HS-5 (cell line): ENCODE results near the gene GUCY2D.
"Not testable (repeated sequence)": the region's sequence is repeated elsewhere in the genome, so short reads cannot be mapped to it uniquely, and the experiment has no call there.

Experiments
- DNase-seq: peaks from one replicate; pipeline ENCODE4 v3.0.0-alpha.2; 2012; ENCODE audit warnings: low read depth

The GUCY2D gene

DNA sequence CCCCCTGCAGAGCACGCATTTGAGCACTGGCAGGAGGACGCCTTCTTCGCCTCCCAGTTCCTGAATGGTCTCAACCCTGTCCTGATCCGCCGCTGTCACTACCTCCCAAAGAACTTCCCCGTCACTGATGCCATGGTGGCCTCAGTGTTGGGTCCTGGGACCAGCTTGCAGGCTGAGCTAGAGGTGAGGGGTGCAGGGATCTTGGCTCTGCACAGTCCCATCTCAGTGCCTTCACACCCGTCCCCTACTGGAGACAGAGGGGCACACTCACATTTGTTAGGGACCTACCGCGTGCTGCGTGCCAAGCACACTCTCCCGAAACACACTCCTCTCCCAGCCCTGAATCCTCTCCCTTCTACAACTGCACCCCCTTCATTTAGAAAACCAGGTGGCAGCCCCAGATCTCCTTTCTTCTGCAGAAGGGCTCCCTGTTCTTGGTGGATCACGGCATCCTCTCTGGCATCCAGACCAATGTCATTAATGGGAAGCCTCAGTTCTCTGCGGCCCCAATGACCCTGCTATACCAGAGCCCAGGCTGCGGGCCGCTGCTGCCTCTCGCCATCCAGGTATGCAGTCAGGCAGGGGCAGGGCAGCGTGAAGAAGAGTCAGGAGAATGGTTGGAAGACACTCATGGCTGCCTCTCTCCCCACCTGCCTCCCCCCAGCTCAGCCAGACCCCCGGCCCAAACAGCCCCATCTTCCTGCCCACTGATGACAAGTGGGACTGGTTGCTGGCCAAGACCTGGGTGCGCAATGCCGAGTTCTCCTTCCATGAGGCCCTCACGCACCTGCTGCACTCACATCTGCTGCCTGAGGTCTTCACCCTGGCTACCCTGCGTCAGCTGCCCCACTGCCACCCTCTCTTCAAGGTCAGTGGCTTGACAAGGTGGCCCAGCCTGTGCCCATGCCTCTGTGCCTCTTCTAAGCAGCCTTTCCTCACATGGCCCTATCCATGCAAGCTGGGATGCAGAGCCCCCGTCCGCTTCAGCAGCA is 42.7 kb downstream of the GUCY2D start:
- no peak for DNase-seq

DNA sequence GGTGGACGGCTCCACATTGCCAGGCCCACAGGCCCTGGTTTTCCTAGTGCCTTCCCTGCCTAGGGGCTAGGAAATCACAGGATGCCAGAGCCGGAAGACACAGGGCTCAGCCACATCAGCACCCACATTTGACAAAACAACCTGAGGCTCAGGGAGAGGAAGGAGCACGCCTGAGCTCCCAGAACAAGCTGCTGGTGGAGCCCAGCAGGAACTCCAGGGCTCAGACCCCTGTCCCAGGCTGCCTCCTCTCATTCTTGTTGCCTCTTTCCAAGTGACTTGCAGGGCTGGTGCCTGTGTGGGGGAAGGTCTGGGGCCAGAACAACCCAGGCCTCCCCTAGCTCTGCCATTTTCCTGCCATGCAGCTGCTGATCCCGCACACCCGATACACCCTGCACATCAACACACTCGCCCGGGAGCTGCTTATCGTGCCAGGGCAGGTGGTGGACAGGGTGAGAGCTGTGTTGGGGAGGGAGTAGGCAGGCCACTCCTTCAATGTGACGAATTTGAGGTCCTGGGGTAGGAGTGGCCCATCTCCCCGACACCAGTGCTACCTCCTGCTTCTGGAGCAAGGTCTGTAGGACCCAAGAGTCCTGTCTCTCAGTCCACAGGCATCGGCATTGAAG is 44.0 kb downstream of the GUCY2D start:
- DNase-seq, result no peak

DNA sequence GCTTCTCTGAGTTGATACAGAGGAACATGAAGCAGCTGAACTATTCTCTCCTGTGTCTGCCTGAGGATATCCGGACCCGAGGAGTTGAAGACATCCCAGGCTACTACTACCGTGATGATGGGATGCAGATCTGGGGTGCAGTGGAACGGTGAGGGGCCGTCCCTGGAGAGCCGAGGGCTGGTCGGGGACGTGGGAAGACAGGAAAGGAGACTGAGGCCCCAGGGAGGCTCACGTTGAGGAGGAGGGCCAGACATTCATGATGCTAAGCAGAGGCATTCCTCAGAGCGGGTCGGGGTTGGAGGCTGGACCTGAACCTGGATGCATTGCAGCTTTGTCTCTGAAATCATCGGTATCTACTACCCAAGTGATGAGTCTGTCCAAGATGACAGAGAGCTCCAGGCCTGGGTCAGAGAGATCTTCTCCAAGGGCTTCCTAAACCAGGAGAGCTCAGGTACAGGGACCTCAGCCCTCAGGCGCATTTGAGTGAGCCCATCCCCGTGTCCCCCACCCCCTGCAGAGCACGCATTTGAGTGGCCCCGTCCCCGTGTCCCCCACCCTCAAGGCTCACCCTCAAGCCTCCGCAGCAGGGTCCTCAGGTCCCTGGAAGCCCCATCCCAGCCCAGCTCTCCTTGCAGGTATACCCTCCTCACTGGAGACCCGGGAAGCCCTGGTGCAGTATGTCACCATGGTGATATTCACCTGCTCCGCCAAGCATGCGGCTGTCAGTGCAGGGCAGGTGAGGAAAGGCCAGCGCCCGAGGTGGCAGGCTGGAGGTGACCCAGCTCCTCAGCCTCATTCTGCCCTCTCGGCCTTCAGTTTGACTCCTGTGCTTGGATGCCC is 44.7 kb downstream of the GUCY2D start:
- no peak for DNase-seq

DNA sequence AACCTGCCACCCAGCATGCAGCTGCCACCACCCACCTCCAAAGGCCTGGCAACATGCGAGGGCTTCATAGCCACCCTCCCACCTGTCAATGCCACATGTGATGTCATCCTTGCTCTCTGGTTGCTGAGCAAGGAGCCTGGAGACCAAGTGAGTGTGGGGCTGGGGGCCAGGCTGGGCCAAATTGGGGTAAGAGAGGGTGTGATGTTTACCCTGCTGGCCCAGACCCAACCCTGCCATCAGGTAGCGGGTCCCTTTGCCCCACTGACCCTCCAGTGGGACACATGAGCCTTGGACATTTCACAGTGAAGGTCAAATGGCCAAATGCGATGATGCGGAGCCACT is 45.3 kb downstream of the GUCY2D start:
- DNase-seq, result no peak

DNA sequence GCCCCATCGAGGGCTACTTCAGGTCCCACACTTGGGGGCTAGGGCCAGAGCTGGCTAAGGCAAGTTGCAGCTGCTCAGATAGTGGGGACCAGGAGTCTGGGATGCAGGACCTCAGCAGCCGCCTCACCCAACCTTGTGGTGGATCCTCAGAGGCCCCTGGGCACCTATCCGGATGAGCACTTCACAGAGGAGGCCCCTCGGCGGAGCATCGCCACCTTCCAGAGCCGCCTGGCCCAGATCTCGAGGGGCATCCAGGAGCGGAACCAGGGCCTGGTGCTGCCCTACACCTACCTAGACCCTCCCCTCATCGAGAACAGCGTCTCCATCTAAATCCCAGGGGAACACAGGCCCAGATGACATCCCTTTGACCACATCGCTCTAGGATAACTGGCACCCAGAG is 45.8 kb downstream of the GUCY2D start:
- no peak for DNase-seq

DNA sequence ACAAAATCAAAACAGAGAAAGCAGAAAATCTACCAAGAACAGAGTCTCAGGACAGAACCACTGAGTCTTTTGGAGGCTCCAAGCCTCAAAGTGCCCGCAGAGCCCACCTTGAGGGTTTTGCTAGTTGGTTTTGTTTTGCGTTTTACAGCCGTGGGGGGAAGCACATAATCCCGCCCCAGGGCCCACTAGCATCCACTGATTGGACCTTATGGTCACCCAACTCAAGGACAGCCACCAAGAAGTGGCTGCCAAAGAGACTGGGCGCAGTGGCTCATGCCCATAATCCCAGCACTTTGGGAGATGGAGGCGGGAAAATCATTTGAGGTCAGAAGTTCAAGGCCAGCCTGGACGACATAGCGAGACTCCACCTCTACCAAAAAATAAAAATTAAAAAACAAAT is 46.3 kb downstream of the GUCY2D start:
- no peak for DNase-seq

DNA sequence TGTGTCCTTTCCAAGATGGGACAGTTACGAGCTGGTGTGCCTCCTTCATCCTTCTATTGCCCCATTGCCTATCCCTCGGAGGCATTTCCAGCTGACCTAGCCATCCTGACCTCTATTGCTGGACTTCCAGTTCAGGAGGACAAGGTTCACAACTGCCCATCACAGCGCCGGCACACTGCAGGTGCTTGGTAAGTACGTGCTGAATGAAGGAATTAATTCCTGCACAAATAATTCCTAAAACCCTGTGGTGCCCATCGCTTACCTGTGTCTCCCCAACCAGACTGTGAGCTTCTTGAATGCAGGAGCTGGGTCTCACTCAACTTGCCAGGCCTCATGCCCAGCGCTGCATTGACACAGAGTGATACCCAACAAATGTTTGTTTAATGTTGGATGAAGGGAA is 49.4 kb downstream of the GUCY2D start:
- no peak for DNase-seq

DNA sequence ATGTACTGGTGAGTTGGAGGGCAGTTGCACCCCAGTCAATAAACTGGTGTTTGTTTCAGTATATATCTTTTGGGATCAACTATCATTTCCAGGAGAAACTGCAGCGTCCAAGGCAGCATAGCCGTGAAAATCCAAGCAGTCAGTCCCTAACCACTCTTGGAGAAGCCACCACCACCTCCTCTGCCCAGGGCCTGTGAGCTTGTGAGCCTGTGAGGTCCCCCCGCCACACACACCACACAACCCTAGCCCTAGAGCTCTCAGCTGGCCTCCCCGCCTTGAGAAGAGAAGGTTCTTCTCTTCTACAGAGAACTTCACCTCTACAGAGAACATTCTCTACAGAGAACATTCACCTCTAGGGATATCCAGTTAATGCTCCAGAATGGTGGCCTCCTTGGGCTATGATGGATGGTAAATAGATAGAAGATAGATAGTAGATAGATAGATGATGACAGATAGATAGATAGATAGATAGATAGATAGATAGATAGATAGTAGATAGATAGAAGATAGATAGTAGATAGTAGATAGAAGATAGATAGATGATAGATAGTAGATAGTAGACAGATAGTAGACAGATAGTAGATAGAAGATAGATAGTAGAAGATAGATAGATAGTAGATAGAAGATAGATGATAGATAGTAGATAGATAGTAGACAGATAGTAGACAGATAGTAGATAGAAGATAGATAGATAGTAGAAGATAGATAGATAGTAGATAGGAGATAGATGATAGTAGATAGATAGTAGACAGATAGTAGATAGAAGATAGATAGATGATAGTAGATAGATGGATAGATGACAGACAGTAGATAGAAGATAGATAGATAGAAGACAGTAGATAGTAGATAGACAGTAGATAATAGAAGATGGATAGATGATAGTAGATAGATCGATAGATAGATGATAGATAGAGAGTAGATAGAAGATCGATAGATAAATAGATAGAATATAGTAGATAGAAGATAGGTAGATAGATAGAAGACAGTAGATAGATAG is 50.1 kb downstream of the GUCY2D start:
- DNase-seq, result no peak

DNA sequence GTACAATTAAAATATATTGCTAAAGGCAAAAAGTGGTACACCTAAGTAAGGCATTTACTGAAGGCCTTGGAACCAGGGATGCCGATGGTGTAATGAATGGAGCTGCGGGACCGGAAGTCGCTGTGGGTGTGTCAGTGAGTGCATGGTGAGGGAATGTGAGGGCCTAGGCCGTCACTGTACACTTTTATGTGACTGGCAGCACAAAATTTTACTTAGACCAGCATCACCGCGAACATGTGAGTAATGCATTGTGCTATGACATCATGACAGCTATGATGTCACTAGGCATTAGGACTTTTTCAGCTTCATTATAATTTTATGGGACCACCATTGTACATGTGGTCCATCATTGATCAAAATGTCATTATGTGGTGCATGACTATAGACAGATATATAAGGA is 51.2 kb downstream of the GUCY2D start:
- no peak for DNase-seq

DNA sequence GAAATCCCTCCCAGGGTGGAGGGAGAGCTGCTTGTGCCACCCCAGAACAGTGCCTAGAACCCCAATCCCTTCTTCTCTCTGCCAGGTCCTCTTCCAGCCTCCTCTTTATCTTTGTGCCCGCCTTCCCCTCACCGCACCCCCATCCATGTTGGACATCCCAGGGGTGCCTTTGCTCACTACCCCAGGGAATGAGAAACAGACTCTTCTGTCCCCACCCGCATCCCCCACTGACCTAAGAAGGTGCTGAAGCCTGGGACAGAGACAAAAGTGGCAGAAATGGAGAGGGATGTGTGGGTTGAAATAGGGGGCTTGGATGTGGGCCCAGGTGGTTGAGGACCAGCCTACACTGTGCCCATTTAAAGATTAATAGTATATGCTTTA is 53.4 kb downstream of the GUCY2D start:
- DNase-seq, result no peak

DNA sequence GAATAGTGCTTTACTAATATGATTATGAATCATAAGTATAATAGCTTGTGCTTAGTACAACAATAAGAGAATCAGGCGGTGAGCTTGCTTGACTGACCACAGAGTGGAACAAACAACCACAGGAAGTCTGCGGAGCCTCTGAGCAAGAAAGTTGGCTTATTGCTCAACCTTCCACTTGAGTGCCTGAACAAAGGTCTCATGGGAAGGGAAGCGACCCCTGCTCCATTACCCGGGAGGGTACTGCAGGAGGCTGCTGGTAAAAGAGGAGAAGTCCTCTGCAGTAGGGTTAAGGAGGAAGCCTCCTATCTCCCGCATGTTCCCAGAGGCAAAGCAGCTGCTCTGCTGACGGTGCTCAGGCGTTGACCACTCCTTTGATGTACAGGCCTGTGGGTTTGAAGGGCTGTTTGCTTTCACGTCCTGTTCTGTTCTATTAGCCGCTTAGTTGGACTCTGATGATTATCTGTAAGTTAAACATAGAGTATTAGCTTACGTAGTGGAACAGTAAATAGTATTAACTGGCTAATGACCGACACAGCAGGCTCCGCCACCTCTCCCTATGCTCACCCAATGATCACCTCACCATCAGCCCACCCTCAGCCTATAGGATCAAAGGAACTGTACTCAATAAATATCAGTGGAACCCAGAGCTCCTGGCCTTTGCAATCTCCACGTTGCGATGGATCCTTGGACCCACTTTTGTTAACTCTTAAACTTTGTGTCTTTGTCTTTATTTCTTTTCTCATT is 54.0 kb downstream of the GUCY2D start:
- no peak for DNase-seq

DNA sequence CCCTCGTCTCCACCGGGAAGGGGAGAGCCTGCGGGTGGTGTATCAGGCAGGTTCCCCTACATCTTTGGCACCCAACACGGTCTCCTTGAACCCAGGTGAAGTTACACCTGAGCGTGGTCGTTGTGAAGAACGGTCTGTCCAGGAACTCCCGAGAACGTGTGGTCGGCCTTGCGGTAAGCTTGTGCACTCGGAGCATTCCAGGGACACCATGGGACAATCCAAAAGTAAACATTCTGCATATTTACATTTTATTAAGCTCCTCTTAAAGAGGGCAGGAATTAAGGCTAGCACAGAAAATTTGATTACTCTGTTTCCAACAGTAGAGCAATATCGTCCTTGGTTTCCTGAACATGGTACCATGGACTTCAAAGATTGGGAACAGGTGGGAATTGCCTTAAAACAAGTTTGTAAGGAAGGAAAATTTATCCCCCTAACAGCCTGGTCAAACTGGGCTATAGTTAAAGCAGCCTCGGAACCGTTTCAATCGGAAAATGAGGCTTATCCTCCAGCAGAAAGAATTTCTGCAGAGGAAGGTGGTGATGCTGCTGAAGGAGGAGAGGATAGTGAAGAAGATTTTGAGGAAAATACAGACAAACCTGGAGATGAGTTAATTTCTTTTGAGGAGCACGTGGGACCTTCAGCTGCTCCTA is 54.7 kb downstream of the GUCY2D start:
- DNase-seq, result no peak

DNA sequence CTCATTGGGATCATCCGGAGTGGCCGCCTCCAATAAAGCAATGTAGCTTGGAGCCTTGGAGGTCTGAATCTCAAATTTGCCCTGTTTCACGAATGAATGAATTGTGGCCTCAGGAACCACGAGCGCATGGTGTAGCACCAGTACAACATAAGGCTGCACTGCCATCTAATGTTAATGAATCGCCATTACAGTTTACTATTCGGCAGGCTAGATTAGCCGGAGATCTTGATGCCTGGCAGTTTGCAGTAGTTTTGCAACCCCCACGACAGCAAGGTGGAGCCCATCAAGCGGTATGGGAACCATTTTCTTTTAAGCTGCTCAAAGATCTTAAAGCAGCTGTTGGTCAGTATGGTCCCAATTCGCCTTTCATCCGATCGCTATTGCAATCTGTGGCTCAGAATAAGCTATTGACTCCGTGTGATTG is 55.3 kb downstream of the GUCY2D start:
- peak; percentile 74 for DNase-seq

DNA sequence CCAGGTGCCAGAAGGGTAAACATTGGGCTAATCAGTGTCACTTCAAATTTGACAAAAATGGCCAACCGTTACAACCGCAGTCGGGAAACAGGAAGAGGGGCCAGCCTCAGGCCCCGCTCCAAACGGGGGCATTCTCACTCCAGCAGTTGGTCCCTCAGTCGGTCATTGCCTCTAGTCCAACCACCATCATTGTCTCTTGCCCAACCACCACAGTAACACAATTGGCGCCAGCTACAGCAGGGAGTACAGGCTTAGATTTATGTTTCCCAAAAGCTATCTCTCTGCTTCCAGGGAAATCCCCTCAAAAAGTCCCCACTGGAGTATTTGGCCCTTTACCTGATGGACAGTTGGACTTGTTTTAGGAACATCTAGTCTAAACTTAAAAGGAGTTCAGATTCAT is 56.7 kb downstream of the GUCY2D start:
- DNase-seq, result no peak

DNA sequence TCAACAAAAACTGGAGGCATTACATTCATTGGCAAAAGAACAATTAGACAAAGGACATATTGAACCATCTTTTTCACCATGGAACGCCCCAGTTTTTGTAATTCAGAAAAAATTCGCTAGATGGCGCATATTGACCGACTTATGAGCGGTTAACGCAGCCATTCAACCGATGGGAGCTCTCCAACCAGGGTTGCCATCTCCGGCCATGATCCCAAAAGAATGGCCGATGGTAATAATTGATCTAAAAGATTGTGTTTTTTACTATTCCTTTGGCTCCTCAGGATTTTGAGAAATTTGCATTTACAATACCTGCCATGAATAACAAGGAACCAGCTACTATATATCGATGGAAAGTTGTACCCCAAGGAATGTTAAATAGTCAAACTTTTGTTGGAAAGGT is 57.9 kb downstream of the GUCY2D start:
- no peak for DNase-seq

DNA sequence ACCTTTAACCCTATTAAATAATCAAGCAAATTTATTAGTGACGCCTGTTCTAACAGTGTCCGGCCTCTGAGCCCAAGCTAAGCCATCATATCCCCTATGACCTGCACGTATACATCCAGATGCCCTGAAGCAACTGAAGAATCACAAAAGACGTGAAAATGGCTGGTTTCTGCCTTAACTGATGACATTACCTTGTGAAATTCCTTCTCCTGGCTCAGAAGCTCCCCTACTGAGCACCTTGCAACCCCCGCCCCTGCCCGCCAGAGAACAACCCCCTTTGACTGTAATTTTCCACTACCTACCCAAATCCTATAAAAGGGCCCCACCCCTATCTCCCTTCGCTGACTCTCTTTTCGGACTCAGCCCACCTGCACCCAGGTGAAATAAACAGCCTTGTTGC is 59.4 kb downstream of the GUCY2D start:
- not testable (repeated sequence) for DNase-seq

DNA sequence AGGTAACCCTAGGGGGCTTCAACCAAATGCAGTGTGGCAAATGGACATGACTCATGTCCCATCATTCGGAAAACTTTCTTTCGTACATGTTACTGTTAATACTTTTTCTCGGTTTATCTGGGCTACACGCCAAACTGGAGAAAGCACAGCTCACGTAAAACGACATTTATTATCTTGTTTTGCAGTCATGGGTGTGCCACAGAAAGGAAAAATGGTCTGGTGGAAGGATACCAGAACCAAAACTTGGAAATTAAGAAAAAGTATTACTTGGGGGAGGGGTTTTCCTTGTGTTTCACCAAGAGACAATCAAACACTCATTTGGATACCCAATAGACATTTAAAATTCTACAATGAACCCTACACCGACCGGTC is 60.0 kb downstream of the GUCY2D start:
- no peak for DNase-seq

DNA sequence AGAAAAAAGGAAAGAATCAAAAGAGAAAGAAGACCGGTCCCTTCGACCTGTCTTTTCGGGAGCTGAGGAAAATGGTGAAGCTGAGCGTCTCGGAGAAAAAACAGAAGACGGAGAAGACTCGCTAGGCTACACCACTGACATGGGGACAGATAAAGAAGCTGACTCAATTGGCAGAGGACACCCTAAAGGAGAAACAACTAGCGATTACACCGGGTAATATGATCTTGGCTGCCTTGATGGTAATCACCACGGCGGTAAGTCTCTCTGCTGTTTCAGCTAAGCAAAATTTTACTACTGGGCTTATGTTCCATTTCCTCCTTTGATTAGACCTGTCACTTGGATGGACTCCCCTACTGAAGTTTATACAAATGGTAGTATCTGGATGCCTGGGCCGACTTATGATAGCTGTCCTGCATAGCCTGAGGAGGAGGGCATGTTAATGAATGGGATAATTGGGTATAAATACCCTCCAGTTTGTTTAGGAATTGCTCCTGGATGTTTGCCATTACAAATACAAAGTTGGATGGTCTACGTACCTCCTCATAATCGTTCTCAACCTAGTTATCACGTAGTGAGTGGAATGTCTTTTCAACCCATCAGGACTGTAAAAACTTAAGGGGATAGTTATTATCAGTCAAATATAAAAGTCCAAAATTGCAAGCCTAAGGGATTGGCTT is 60.5 kb downstream of the GUCY2D start:
- no peak for DNase-seq

DNA sequence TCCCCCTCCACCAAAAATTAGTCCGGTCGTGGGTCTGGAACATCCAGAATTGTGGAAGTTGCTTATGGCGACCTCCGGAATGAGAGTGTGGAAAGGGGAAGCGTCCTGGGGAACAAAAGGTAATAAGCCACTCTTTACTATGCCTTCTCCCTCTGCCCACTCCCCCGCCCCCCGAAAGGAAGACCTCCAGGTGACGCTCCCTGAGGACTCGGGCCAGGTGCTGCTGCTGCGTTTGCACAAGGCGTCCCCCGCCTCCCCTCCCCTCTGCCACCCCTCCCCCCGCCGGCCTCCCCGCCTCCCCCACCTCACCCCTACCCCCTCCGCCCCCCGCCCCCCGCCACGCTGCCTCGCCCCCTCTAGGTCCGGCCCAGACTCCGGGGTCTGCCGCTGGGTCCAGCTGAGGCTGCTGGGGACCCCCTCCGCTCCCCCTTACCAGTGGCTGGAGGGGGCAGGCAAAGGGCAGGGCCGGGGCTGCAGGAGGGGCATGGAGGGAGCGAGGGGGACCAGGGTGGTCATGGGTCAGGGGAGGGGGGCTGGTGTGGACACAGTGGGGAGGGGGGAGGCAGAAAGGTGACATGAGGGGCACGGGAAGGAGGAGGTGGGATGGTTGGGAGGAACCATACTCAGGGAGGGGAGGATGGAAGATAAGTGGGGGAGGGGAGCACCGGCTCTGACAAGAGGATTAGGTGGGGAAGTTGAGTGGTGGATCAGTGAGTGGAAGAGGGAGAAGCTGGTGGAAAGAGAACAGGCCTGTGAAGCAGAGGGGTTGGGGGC is 61.5 kb downstream of the GUCY2D start:
- no peak for DNase-seq
